ENCODE data around the gene ENTHD1.

Gene ENTHD1

DNA sequence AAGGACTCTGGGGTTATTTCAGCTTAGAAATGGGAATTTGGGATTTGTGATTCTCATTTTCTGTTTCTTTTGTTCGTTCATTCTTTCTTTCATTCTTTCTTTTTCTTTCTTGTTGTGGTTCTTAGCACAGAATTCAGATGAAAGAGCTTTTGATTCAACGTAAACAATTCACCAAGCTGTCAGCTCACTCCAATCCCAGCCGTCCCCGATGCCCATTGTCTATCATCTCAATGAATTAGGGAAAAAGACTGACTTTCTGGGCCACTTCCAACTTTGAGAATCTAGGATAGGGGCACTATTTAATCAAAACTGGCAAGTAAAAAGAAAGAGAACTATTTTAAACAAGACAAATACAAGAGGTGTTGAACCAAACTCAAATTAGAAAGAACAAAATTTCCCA is 41.6 kb upstream of the ENTHD1 start:
- no peak overlapping the region for H3K9ac ChIP-seq (ENCODE audit: low read depth, low read length)
- H3K27me3 ChIP-seq (ENCODE audit: insufficient read depth, low read length), result no peaks in the 10 kb centered on the region
- whole genome bisulfite sequencing, result 71% methylated on average over 3 of the region's 4 CpGs
- H3K4me3 ChIP-seq (ENCODE audit: low read length), result no peak overlapping the region
- H3K36me3 ChIP-seq (ENCODE audit: insufficient read depth, low read length), result no peaks in the 10 kb centered on the region
- H3K9me3 ChIP-seq (ENCODE audit: insufficient read depth, low read depth, low read length), result no peaks in the 10 kb centered on the region
- H3K4me1 ChIP-seq (ENCODE audit: insufficient read depth, low read length), result peaks cover 26% of the 10 kb centered on the region
- no peak overlapping the region for H3K27ac ChIP-seq (ENCODE audit: low read depth, low read length)

DNA sequence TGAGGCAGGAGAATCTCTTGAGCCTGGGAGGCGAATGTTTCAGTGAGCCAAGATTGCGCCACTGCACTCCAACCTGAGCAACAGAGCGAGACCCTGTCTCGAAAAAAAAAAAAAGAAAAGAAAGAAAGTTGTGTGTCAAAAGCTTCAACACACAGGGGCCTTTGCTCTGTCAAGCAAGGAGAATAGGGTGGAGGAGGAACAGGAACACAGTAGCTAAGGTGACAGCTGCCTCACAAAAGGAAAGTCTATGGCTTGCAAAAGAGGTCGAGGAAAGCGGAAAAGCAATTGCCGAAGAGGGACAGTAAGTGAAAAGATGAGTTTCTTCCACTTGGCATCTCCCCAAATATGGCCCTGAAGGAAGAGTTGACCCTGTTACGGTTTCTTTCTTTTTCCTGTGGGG is 40.2 kb upstream of the ENTHD1 start:
- Histone ChIP-seq H3K9ac (ENCODE audit: low read depth, low read length) (no peak overlapping the region), H3K36me3 (ENCODE audit: insufficient read depth, low read length) (no peaks in the 10 kb centered on the region), H3K27ac (ENCODE audit: low read depth, low read length) (no peak overlapping the region; the same call in 1 of the 2 replicates), H3K4me3 (ENCODE audit: low read length) (no peak overlapping the region), H3K4me1 (ENCODE audit: insufficient read depth, low read length) (peaks cover 25% of the 10 kb centered on the region), H3K9me3 (ENCODE audit: insufficient read depth, low read depth, low read length) (no peaks in the 10 kb centered on the region), H3K27me3 (ENCODE audit: insufficient read depth, low read length) (no peaks in the 10 kb centered on the region)
- 87% methylated on average over 8 of the region's 8 CpGs for WGBS

DNA sequence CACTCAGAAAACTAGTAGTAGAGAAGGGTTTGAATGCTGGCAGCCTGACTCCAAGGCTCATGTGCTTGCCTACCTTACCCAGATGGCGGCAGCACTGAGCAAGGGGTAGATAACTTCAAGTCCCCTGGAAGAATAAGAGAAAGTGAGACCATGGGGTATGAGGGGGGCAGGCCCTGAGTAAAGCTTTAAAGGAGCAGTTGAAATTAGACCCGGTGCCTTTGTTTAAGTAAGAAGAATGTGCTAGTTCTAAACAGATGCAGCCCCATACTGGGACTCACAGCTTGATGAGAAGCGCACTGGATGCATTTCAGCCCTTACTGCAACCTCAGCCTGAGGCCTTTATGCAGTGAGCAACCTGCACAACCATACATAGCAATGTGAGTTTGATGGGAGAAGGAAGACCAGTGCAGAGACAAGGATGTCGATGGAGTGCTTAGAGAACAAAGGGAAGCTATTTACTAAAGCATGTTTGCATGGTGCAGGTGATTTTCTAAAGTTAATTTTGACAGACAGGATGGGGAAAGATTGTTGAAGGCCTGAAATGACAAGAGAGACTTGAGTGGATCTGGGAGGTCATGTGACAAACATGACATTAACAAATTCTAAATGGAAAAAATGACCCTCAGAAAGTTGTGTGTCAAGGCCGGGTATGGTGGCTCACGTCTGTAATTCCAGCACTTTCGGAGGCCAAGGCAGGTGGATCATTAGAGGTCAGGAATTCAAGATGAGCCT is 39.5 kb upstream of the ENTHD1 start:
- H3K27me3 ChIP-seq (ENCODE audit: insufficient read depth, low read length), result no peaks in the 10 kb centered on the region
- H3K36me3 ChIP-seq (ENCODE audit: insufficient read depth, low read length), result no peaks in the 10 kb centered on the region
- H3K9me3 ChIP-seq (ENCODE audit: insufficient read depth, low read depth, low read length), result no peaks in the 10 kb centered on the region
- H3K4me1 ChIP-seq (ENCODE audit: insufficient read depth, low read length), result peaks cover 25% of the 10 kb centered on the region
- no peak overlapping the region for H3K9ac ChIP-seq (ENCODE audit: low read depth, low read length)
- H3K4me3 ChIP-seq (ENCODE audit: low read length), result no peak overlapping the region
- WGBS, result 61% methylated on average over 7 of the region's 7 CpGs
- H3K27ac ChIP-seq (ENCODE audit: low read depth, low read length), result no peak overlapping the region; the same call in 1 of the 2 replicates

DNA sequence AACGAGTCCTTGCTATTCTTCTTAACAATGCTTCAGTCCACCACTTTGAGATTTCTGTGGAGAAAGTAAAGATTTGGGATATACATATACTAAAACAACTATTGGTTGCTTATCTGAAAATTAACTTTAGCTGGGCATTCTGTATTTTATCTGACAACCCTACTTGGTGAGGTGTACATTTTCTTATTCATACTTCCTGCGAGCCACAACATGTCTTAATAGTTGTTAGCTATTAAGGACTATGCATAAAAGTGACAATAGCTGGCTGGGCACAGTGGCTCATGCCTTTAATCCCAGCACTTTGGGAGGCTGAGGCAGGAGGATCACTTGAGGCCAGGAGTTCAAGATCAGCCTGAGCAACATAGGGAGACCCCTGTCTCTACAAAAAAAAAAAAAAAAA is 38.6 kb upstream of the ENTHD1 start:
- WGBS, result 86% methylated on average over 1 of the region's 2 CpGs
- no peak overlapping the region for H3K4me3 ChIP-seq (ENCODE audit: low read length)
- H3K27ac ChIP-seq (ENCODE audit: low read depth, low read length), result no peak overlapping the region
- no peak overlapping the region for H3K9ac ChIP-seq (ENCODE audit: low read depth, low read length)
- no peaks in the 10 kb centered on the region for H3K9me3 ChIP-seq (ENCODE audit: insufficient read depth, low read depth, low read length)
- no peaks in the 10 kb centered on the region for H3K36me3 ChIP-seq (ENCODE audit: insufficient read depth, low read length)
- H3K27me3 ChIP-seq (ENCODE audit: insufficient read depth, low read length), result no peaks in the 10 kb centered on the region
- peaks cover 25% of the 10 kb centered on the region for H3K4me1 ChIP-seq (ENCODE audit: insufficient read depth, low read length)

DNA sequence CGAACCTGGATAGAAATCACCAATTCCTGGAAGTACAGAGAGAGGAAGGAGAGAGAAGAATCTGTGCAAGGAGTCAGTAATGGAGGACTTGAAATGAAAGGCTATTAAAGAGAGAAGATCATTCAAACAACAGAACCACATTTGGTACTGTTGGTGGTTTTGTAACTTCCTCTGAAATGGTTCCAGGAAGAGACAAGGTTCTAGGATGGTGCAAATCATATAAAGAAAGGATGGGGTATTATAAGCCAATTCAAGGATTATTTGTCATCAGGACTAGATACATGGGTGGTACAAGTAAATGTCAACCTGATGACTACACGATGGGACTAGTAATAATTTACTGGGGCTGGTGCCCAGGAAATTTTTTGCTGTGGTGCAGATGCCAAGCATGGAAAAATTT is 37.7 kb upstream of the ENTHD1 start:
- Histone ChIP-seq H3K27me3 (ENCODE audit: insufficient read depth, low read length) (no peaks in the 10 kb centered on the region), H3K9me3 (ENCODE audit: insufficient read depth, low read depth, low read length) (no peaks in the 10 kb centered on the region), H3K27ac (ENCODE audit: low read depth, low read length) (no peak overlapping the region), H3K4me1 (ENCODE audit: insufficient read depth, low read length) (peaks cover 25% of the 10 kb centered on the region), H3K9ac (ENCODE audit: low read depth, low read length) (no peak overlapping the region), H3K4me3 (ENCODE audit: low read length) (no peak overlapping the region), H3K36me3 (ENCODE audit: insufficient read depth, low read length) (no peaks in the 10 kb centered on the region)
- WGBS, result 91% methylated on average over 2 of the region's 2 CpGs

DNA sequence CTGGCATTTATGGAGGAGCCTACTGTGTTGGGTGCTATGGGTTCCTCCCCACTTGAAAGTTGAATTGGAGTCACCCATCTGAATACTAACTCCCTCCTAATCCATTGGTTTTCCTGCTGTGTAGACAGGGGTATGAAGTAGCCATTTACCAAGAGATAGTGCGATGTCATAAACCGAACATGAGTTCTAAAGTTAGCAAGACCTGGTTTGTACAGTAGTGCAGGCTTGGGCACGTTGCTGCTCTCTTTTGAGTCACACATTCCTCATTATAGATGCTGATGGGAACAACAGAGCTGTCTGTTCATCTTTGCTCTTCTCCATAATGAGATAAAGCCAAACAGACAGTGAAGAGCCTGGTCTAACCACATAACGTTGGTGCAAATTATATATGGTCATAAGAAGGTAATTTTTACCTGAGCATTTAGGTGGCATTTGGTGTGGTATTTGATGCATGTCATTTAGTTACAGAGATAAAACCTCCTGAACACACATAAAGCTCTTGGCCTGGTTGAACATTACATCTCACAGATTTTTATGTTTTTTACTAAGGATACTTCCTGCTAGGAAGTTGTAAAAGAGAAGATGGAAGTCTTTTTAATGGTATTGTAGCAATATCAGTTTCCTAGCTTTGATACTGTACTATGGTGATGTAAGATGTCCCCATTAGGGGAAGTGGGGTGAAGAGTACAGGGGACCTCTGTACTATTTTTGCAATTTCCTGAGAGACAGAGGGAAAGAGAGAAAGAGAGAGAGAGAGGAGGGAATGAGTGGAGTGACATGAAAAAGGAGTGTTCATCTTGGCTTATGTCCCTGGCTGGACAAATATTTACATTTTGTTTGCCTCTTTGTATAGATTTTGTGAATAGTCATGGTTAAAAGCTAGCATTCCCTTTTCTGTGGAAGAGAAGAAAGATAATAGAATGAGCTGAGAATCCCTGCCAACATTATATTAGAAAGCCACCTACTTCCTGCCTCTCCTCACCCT is 35.3 kb upstream of the ENTHD1 start:
- H3K27me3 ChIP-seq (ENCODE audit: insufficient read depth, low read length), result no peaks in the 10 kb centered on the region
- no peaks in the 10 kb centered on the region for H3K36me3 ChIP-seq (ENCODE audit: insufficient read depth, low read length)
- H3K9ac ChIP-seq (ENCODE audit: low read depth, low read length), result no peak overlapping the region
- H3K4me1 ChIP-seq (ENCODE audit: insufficient read depth, low read length), result peaks cover 6% of the 10 kb centered on the region
- no peak overlapping the region for H3K4me3 ChIP-seq (ENCODE audit: low read length)
- no peaks in the 10 kb centered on the region for H3K9me3 ChIP-seq (ENCODE audit: insufficient read depth, low read depth, low read length)
- 90% methylated on average over 3 of the region's 4 CpGs for WGBS
- H3K27ac ChIP-seq (ENCODE audit: low read depth, low read length), result no peak overlapping the region

DNA sequence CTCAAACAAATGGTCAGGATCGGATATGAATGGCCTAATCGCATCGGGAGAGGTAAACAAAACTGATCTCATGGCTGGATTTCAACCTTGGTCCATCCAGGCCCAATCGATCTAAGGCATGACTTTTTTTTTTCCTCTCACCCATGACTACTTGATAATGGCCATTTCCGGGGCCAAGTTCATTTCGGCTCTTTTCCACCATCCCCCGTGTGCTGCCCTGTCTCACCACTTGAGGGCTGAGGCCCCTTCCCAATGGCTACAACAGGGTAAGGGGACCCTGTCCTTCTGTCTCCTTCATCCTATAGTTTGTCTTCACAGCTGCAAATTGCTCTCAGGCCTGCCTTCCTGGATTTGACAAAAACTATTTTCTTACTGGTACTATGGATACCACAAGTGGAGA is 34.0 kb upstream of the ENTHD1 start:
- H3K4me1 ChIP-seq (ENCODE audit: insufficient read depth, low read length), result no peaks in the 10 kb centered on the region
- no peaks in the 10 kb centered on the region for H3K9me3 ChIP-seq (ENCODE audit: insufficient read depth, low read depth, low read length)
- H3K27me3 ChIP-seq (ENCODE audit: insufficient read depth, low read length), result no peaks in the 10 kb centered on the region
- H3K9ac ChIP-seq (ENCODE audit: low read depth, low read length), result no peak overlapping the region
- H3K4me3 ChIP-seq (ENCODE audit: low read length), result no peak overlapping the region
- no peaks in the 10 kb centered on the region for H3K36me3 ChIP-seq (ENCODE audit: insufficient read depth, low read length)
- H3K27ac ChIP-seq (ENCODE audit: low read depth, low read length), result no peak overlapping the region
- 71% methylated on average over 7 of the region's 7 CpGs for WGBS

DNA sequence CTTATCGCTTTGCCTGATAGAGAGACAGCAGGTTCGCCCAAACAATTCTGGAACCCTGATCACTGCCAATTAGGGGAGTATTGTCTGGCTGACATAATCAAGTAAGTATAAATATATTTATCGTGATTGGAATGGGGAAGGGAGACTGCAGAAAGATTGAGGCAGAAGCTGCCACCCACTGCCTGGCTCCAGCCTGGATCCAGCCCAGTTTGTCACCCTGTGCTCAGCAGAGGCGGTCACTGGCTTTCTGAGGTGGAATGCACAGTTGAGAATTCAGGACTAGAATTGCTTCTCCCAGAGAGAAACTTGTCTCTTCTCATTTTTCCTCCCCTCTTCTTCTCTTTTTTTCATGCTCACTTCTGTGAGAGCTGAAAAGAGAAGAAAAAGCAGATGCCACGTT is 33.2 kb upstream of the ENTHD1 start:
- Histone ChIP-seq H3K4me1 (ENCODE audit: insufficient read depth, low read length) (no peaks in the 10 kb centered on the region), H3K36me3 (ENCODE audit: insufficient read depth, low read length) (no peaks in the 10 kb centered on the region), H3K9me3 (ENCODE audit: insufficient read depth, low read depth, low read length) (no peaks in the 10 kb centered on the region), H3K9ac (ENCODE audit: low read depth, low read length) (no peak overlapping the region), H3K27me3 (ENCODE audit: insufficient read depth, low read length) (no peaks in the 10 kb centered on the region), H3K27ac (ENCODE audit: low read depth, low read length) (no peak overlapping the region), H3K4me3 (ENCODE audit: low read length) (no peak overlapping the region)
- 88% methylated on average over 5 of the region's 5 CpGs for WGBS

DNA sequence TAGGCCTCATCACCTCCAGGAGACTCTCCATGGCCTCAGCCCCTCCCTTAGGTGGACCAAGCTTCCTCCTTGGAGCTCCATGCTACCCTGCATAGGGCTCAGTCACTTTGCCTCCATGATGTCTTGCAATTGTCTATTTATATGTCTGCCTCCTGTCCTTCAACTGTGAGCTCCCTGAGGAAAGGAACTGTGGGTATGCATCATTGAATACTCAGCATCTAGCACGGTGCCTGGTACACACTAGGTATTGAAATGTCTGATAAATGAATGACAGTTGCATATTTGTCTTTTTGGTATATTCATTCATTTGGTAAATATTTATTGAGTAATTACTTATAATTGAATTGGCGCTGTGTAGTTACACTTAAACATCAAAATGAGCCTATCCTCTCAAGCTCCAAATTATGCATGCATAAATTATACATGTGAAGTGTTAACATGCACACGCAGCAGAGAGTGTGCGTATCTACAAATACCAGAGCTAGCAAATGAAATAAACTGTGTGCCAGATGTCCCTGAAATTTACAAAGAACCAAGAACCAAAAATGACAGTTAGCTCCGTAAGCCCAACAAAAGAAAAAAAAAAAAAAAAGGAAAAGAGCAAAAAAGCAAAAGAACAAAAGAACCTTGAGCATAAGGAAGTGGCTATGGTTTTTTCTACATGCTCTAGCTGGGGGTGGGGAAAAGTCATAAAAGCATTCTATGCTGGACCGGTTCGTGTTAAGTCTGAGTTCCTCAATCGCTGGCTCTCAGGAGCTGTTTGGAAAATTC is 32.5 kb upstream of the ENTHD1 start:
- Histone ChIP-seq H3K9ac (ENCODE audit: low read depth, low read length) (no peak overlapping the region), H3K4me1 (ENCODE audit: insufficient read depth, low read length) (no peaks in the 10 kb centered on the region), H3K27ac (ENCODE audit: low read depth, low read length) (no peak overlapping the region), H3K9me3 (ENCODE audit: insufficient read depth, low read depth, low read length) (no peaks in the 10 kb centered on the region), H3K36me3 (ENCODE audit: insufficient read depth, low read length) (no peaks in the 10 kb centered on the region), H3K4me3 (ENCODE audit: low read length) (no peak overlapping the region), H3K27me3 (ENCODE audit: insufficient read depth, low read length) (no peaks in the 10 kb centered on the region)
- WGBS, result 85% methylated on average over 7 of the region's 8 CpGs

DNA sequence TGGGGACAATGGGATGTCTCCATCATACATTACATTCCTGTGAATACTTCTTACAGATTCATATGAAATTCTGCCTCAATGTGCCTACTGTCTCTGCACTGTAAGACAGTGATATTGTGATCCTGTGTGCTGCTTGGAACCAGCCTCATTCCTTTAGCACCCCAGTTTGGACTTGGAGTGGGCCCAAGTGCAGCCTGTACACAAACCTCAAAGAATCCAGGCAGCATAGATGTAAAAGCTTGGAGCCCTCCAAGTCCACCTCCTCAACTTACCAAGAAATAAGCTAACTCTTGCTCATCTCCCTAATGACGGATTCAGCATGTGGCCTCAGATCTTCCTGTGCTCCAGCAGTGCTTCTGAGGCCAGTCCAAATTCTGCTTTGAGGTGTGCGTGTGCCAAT is 31.7 kb upstream of the ENTHD1 start:
- no peaks in the 10 kb centered on the region for H3K36me3 ChIP-seq (ENCODE audit: insufficient read depth, low read length)
- no peak overlapping the region for H3K9ac ChIP-seq (ENCODE audit: low read depth, low read length)
- no peaks in the 10 kb centered on the region for H3K9me3 ChIP-seq (ENCODE audit: insufficient read depth, low read depth, low read length)
- no peak overlapping the region for H3K4me3 ChIP-seq (ENCODE audit: low read length)
- no peaks in the 10 kb centered on the region for H3K27me3 ChIP-seq (ENCODE audit: insufficient read depth, low read length)
- 90% methylated on average over 2 of the region's 2 CpGs for WGBS
- H3K4me1 ChIP-seq (ENCODE audit: insufficient read depth, low read length), result no peaks in the 10 kb centered on the region
- no peak overlapping the region for H3K27ac ChIP-seq (ENCODE audit: low read depth, low read length)

DNA sequence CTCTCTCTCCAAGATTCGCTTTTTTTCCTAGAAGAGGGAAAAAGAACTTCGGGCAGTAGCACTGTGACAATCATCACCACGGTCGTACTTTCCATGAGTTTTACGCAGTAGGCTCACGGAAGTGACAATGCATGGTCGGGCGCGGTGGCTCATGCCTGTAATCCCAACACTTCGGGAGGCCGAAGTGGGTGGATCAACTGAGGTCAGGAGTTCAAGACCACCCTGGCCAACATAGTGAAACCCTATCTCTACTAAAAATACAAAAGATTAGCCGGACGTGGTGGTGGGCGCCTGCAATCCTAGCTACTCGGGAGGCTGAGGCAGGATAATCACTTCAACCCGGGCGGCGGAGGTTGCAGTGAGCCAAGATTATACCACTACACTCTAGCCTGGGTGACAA is 30.7 kb upstream of the ENTHD1 start:
- Histone ChIP-seq H3K9me3 (ENCODE audit: insufficient read depth, low read depth, low read length) (no peaks in the 10 kb centered on the region), H3K4me3 (ENCODE audit: low read length) (no peak overlapping the region), H3K27me3 (ENCODE audit: insufficient read depth, low read length) (no peaks in the 10 kb centered on the region), H3K27ac (ENCODE audit: low read depth, low read length) (no peak overlapping the region), H3K9ac (ENCODE audit: low read depth, low read length) (no peak overlapping the region), H3K4me1 (ENCODE audit: insufficient read depth, low read length) (no peaks in the 10 kb centered on the region), H3K36me3 (ENCODE audit: insufficient read depth, low read length) (no peaks in the 10 kb centered on the region)
- WGBS, result 95% methylated on average over 18 of the region's 18 CpGs
